ENCODE data around the gene PAQR7.

The PAQR7 gene

DNA sequence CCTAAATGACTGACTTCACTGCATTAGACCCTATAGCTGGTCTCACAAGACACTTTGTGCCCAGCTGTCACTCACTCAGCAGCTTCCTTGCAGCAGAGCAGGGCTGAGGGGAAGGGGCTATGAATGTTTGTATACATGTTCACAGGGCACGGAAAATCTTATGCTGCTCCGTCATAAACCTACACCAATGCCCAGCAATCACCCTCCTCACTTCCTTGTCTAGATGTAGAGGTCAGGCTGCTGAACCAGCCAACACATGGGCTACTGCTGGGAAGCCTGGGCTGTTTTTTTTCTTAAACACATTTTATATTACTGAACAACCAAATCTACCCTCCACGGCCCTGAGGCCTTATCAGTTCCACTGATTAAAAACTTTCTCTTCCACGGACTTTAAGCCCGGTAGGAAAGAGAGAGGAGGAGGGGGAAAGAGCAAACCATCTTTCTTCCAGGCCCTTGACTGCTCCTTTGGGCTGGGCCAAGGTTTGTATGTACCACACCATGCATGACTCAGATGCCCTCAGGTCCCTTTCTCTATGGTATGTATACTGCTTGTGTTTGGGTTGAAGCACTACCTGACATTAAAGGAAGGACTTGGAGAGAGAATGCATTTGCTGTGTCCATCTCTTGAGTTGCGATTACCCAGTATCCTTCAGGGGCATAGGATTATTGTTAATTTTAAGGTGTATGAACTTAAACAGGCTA lies 43.0 kb downstream of the PAQR7 start:
- TF ChIP-seq, protein P1, sequence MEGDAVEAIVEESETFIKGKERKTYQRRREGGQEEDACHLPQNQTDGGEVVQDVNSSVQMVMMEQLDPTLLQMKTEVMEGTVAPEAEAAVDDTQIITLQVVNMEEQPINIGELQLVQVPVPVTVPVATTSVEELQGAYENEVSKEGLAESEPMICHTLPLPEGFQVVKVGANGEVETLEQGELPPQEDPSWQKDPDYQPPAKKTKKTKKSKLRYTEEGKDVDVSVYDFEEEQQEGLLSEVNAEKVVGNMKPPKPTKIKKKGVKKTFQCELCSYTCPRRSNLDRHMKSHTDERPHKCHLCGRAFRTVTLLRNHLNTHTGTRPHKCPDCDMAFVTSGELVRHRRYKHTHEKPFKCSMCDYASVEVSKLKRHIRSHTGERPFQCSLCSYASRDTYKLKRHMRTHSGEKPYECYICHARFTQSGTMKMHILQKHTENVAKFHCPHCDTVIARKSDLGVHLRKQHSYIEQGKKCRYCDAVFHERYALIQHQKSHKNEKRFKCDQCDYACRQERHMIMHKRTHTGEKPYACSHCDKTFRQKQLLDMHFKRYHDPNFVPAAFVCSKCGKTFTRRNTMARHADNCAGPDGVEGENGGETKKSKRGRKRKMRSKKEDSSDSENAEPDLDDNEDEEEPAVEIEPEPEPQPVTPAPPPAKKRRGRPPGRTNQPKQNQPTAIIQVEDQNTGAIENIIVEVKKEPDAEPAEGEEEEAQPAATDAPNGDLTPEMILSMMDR (conservative IDR thresholded peaks at IDR 0.05): no peak
- peak overlapping the region; percentile 18; the same call in 1 of the 2 replicates for H3K27ac ChIP-seq

DNA sequence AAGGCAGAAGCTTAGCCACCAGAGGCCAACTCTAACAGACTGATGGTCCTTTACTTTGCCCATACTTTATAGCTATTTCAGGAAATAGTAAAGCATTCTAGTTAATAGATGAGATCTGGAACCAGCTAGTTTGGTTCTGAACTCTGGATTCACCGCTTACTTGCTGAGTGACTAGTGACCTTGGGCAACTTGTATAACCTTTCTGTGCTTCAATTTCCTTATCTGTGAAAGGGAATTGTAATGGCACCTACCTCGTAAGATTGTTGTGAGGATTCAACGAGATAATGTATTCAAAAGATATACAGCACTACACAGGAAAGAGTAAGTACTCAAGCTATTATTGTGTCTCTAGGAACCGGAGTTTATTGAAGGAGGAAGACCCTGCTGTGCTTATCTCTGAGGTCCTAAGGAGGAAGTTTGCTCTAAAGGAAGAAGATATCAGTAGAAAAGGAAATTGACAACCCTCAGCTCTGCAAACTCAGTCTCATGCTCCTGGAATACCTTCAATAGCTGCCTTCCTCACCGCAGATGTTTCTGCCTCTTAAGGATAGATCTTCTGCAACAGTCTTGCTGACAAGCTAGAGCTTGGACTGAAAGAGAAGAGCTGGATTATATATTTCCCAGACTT lies 43.8 kb downstream of the PAQR7 start:
- peak overlapping the region; percentile 18; the same call in 1 of the 2 replicates for H3K27ac ChIP-seq
- TF ChIP-seq, protein P1 (conservative IDR thresholded peaks at IDR 0.05): no peak

DNA sequence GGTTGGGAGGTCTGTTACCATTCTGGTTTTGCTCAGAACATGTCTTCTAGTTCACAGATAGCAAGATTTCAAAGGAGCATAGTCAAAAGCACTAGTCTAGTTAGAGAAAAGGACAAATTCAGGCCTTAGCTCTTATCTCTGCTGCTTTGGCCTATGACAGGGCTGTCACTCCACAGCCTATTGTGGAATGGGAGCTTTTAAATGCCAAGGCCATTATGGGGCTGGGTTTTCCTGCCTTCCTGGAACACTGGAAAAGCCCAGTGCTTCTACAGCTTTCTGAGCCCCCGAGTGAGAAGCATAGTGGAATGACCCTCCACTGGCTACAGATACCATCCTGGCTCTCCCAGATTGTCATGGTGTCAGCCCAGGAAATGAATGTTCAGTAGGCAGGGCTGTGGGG lies 46.5 kb downstream of the PAQR7 start:
- no peak overlapping the region for H3K27ac ChIP-seq
- TF ChIP-seq, protein P1 (conservative IDR thresholded peaks at IDR 0.05): no peak

DNA sequence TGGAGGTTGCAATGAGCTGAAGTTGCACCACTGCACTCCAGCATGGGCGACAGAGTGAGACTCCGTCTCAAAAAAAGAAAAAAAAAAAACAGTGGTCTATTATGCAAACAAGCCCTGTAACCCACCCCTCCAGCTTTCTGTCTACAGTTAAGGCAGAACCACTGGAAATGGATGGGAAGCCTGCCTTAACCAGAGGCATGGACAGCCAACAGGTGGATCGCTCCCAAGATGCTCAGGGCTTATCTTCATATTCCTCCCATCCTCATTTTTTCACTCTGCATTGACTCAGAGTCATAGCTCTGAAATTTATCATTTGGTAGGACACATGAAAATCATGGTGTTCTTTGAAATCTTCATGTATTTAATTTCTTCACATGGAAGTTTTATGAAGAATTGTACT lies 47.0 kb downstream of the PAQR7 start:
- TF ChIP-seq, protein P1 (conservative IDR thresholded peaks at IDR 0.05): no peak

DNA sequence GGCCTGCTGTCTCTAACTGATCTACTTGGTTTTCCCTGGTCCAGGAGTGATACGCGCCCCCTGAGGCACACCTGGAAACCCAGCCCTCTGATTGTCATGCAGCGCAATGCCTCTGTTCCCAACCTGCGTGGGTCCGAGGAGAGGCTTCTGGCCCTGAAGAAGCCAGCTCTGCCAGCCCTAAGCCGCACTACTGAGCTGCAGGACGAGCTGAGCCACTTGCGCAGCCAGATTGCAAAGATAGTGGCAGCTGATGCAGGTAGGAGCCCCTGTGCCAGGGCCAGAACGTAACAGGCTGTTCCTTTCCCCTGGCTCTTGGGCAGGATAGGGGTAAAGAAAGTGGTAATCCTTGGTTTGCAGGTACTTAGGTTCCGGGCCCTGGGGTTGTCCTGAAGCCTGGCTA lies 48.9 kb downstream of the PAQR7 start:
- peak overlapping the region; percentile 8; the same call in 1 of the 2 replicates for H3K27ac ChIP-seq
- TF ChIP-seq, protein P1 (conservative IDR thresholded peaks at IDR 0.05): no peak

More for the DNA sequence above, 47.0 kb downstream of the PAQR7 start:
- no peak overlapping the region for H3K27ac ChIP-seq

DNA sequence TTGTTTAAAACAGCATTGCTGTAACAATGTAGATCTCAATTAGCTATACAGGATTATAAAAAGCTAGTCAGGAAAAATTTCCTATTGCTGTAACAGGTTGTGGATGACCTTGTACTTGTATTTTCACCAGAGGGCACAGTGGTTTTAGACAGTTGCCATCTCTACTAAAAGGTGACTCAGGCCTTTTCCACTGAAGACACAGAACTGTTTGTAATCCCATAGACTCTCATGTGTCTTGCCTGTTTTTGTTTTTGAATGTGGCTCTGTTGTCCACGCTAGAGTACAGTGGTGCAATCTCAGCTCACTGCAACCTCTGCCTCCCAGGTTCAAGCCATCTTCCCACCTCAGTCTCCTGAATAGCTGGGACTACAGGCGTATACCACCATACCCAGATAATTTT lies 49.9 kb downstream of the PAQR7 start:
- no peak overlapping the region; the same call in 1 of the 2 replicates for H3K27ac ChIP-seq
- TF ChIP-seq, protein P1 (conservative IDR thresholded peaks at IDR 0.05): no peak

DNA sequence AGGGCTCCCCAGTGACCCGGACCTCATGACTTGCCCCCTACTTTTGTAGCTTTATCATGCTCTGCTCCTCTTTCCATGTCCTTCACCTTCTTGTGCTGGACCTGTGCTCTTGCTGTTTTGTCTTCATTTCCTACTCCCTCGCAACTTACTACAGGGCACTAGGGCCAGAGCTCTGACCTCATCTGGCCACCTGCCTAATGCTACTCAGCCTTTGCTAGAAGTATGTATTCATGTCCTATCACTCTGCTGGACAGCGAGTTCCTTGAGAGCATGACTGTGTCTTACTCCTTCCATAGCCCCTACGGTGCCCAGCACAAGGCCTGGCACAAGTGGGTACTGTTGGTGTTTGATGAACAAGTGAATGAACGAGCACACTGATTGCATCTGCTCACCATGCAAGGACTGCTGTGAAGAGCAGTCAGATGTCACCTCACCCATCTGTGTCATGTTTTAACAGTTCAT lies 53.8 kb downstream of the PAQR7 start:
- TF ChIP-seq, protein P1 (conservative IDR thresholded peaks at IDR 0.05): no peak
- H3K27ac ChIP-seq: no peak overlapping the region
